PC-3 (cell line): ENCODE data around the gene CBS. TPM values are rescaled to one million over a fixed set of nuclear protein-coding genes. Genes with fewer than 3 reads are reported as not detected.
"Not testable (repeated sequence)": the region's sequence is repeated elsewhere in the genome, so short reads cannot be mapped to it uniquely, and the experiment has no call there.

ENCODE experiments used
- ATAC-seq: fragments of 200-7000 bp; cut with Tn5 transposase; 2 replicates; pipeline ENCODE4 v1.9.1; 2020; ENCODE audit warnings: mild to moderate bottlenecking, moderate library complexity
- BruUV-seq: library from RNA; stranded (reverse); fragments of 400-500 nt; replicated peaks from 2 replicates; lab custom pipeline; 2021; lab: Mats Ljungman, UMichigan
- CTCF ChIA-PET: fragments of 300-600 bp; sonication (Branson Sonifier 250); formaldehyde crosslinking; loops from one replicate; lab custom pipeline; 2022; ENCODE audit warnings: antibody characterized with exemption; lab: Charles Lee
- POLR2A ChIA-PET: fragments of 300-600 bp; sonication (Branson Sonifier 250); formaldehyde crosslinking; loops from one replicate; lab custom pipeline; 2022; ENCODE audit warnings: antibody characterized with exemption; ENCODE audit not compliant: unreplicated experiment; lab: Charles Lee
- DNase-seq: peaks from one replicate; pipeline ENCODE4 v3.0.0-alpha.2; 2015
- H2AFZ ChIP-seq: fragments of 300-600 bp; sonication (generic); 2 replicates; pipeline ENCODE4 v1.6.0; 2016; ENCODE audit warnings: antibody characterized with exemption, low read length
- H3F3A ChIP-seq: fragments of 300-600 bp; sonication (generic); one replicate; pipeline ENCODE4 v1.6.0; 2017; ENCODE audit warnings: antibody characterized with exemption, low read length, control low read depth, mild to moderate bottlenecking; ENCODE audit not compliant: unreplicated experiment
- H3K27ac ChIP-seq: fragments of 300-600 bp; sonication (generic); 2 replicates; pipeline ENCODE4 v1.5.1; 2016; ENCODE audit warnings: mild to moderate bottlenecking, low read length
- H3K27me3 ChIP-seq: fragments of 300-600 bp; sonication (generic); 2 replicates; pipeline ENCODE4 v1.6.1; 2016; ENCODE audit warnings: low read length, mixed read lengths
- H3K36me3 ChIP-seq: fragments of 300-600 bp; sonication (generic); 2 replicates; pipeline ENCODE4 v1.6.1; 2016; ENCODE audit warnings: low read depth, mixed run types, low read length, mixed read lengths
- H3K4me1 ChIP-seq: fragments of 300-600 bp; sonication (generic); 2 replicates; pipeline ENCODE4 v1.5.1; 2016; ENCODE audit warnings: low read length; ENCODE audit not compliant: insufficient read depth
- H3K4me2 ChIP-seq: fragments of 300-600 bp; sonication (generic); 2 replicates; pipeline ENCODE4 v1.6.0; 2016; ENCODE audit warnings: low read length
- H3K4me3 ChIP-seq: fragments of 300-600 bp; sonication (generic); 2 replicates; pipeline ENCODE4 v1.5.1; 2016; ENCODE audit warnings: mild to moderate bottlenecking, low read length, mixed read lengths
- H3K79me2 ChIP-seq: fragments of 300-600 bp; sonication (generic); 2 replicates; pipeline ENCODE4 v1.6.1; 2017; ENCODE audit warnings: low read length, mixed read lengths
- H3K9ac ChIP-seq: fragments of 300-600 bp; sonication (generic); 2 replicates; pipeline ENCODE4 v1.6.0; 2016; ENCODE audit warnings: mild to moderate bottlenecking, low read length
- H3K9me2 ChIP-seq: fragments of 300-600 bp; sonication (generic); replicated peaks from 2 replicates; pipeline ENCODE4 v1.6.1; 2016; ENCODE audit warnings: mixed run types, low read length, mixed read lengths
- H3K9me3 ChIP-seq: fragments of 300-600 bp; sonication (generic); 2 replicates; pipeline ENCODE4 v1.6.1; 2016; ENCODE audit warnings: low read length, mixed read lengths
- H4K20me1 ChIP-seq: fragments of 300-600 bp; sonication (generic); 2 replicates; pipeline ENCODE4 v1.6.1; 2016; ENCODE audit warnings: low read length, mixed read lengths
- intact Hi-C: fragments of 100-400 bp; cut with micrococcal nuclease; formaldehyde crosslinking; loops from 2 replicates; pipeline ENCODE4 v1.9.0; 2023
- total RNA-seq: library from RNA; depleted of rRNA; stranded (reverse); fragments of >200 nt; gene quantifications from 2 replicates; pipeline ENCODE4 v1.2.3, GENCODE V29; 2014

CBS gene
- total RNA-seq, 1 experiment from 2014 or later = 8.9 TPM

DNA sequence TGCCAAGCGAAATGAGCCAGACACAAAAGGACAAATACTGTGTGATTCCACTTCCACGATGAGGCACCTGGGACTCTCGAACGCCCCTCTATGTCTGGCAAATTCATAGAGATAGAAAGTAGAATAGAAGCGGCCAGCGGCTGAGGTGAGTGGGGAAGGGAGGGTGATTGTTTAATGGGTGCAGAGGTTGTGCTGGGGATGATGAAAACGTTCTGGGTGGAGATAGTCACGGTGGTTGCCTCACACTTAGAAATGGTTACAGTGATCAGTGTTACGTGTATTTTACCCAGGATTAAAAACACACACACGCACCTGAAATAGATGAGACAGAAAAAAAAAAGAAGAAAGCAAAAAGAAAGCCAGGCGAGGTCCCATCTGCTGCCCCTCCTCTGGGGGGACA lies 2.9 kb downstream of the CBS start:
- H3K27ac ChIP-seq, ATAC-seq, intact Hi-C loops, H3K27me3 ChIP-seq, H3K9ac ChIP-seq, H3K36me3 ChIP-seq, H3K4me1 ChIP-seq, H3K4me3 ChIP-seq, H3F3A ChIP-seq, H3K9me3 ChIP-seq, H3K9me2 ChIP-seq, POLR2A ChIA-PET, CTCF ChIA-PET, DNase-seq, H2AFZ ChIP-seq, H3K4me2 ChIP-seq, H3K79me2 ChIP-seq, H4K20me1 ChIP-seq: not testable (repeated sequence)
- TSS peak; percentile 4 for BruUV-seq

GRCh38 chr21:43069682-43070081 lies 6.0 kb downstream of the CBS start:
- ATAC-seq, H4K20me1 ChIP-seq, POLR2A ChIA-PET, H3K4me3 ChIP-seq, H3K4me2 ChIP-seq, H3F3A ChIP-seq, H3K27me3 ChIP-seq, H3K79me2 ChIP-seq, H3K9me2 ChIP-seq, H3K36me3 ChIP-seq, H2AFZ ChIP-seq, BruUV-seq, CTCF ChIA-PET, DNase-seq, H3K4me1 ChIP-seq, H3K9ac ChIP-seq, intact Hi-C loops, H3K9me3 ChIP-seq, H3K27ac ChIP-seq: not testable (repeated sequence)

GRCh38 chr21:43068065-43068464 lies 7.6 kb downstream of the CBS start:
- intact Hi-C loops, H3K9me2 ChIP-seq, BruUV-seq, ATAC-seq, DNase-seq, H3K27me3 ChIP-seq, H3K79me2 ChIP-seq, CTCF ChIA-PET, H3K4me2 ChIP-seq, H3K9ac ChIP-seq, H4K20me1 ChIP-seq, POLR2A ChIA-PET, H3F3A ChIP-seq, H2AFZ ChIP-seq, H3K27ac ChIP-seq, H3K9me3 ChIP-seq, H3K36me3 ChIP-seq, H3K4me3 ChIP-seq, H3K4me1 ChIP-seq: not testable (repeated sequence)

GRCh38 chr21:43066690-43067089 lies 8.9 kb downstream of the CBS start:
- H4K20me1 ChIP-seq, H3K9me3 ChIP-seq, H3K79me2 ChIP-seq, intact Hi-C loops, DNase-seq, H3K36me3 ChIP-seq, H3K4me2 ChIP-seq, POLR2A ChIA-PET, H2AFZ ChIP-seq, H3K27me3 ChIP-seq, H3K4me1 ChIP-seq, BruUV-seq, H3K9ac ChIP-seq, H3F3A ChIP-seq, H3K9me2 ChIP-seq, CTCF ChIA-PET, ATAC-seq, H3K27ac ChIP-seq, H3K4me3 ChIP-seq: not testable (repeated sequence)

GRCh38 chr21:43065991-43066390 lies 9.6 kb downstream of the CBS start:
- H3K79me2 ChIP-seq, H3K9me3 ChIP-seq, H3K36me3 ChIP-seq, CTCF ChIA-PET, POLR2A ChIA-PET, H3K27ac ChIP-seq, H2AFZ ChIP-seq, H3F3A ChIP-seq, intact Hi-C loops, H3K9me2 ChIP-seq, ATAC-seq, H3K4me3 ChIP-seq, H3K4me1 ChIP-seq, BruUV-seq, H3K27me3 ChIP-seq, H3K4me2 ChIP-seq, DNase-seq, H3K9ac ChIP-seq, H4K20me1 ChIP-seq: not testable (repeated sequence)

DNA sequence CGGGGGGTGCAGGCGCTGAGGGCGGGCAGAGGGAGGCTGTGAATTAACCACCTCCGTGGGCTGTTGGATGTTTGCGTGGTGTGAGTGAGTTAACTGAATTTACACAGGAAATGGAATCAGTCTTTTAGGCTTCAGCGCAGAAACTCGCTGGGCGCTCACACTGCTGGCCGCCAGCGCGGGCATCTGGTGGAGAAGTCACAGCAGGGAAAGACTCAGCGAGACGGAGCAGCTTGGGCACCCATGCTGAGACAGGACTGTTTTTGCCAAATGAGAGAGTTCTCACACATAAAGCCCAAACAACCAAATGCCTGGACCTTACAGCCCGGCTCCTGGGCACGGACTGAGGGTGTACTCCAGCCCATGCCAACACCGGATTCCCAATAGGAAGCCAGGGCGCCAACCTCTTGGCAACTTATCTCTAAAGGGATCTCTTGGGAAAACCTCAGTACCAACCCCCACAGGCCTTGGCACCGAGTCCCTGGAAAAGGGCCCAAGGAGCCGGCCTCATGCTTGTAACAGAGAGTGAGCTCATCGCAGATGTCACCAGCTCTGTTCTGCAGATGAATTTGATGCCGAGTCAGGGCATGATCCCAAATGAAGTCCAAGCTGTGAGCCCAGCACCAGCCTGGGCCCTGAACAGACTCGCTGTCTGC lies 11.2 kb downstream of the CBS start:
- CTCF ChIA-PET, H3K4me3 ChIP-seq, H3K4me2 ChIP-seq, H3K9ac ChIP-seq, H3K27ac ChIP-seq, H3K9me2 ChIP-seq, H3K4me1 ChIP-seq, H3F3A ChIP-seq, POLR2A ChIA-PET, H3K36me3 ChIP-seq, H2AFZ ChIP-seq, H3K9me3 ChIP-seq, H4K20me1 ChIP-seq, H3K27me3 ChIP-seq, DNase-seq, intact Hi-C loops, H3K79me2 ChIP-seq, BruUV-seq: not testable (repeated sequence)
- ATAC-seq = peak; percentile 72
